ENCODE measurements around the gene ZRANB1.

ZRANB1 gene

DNA sequence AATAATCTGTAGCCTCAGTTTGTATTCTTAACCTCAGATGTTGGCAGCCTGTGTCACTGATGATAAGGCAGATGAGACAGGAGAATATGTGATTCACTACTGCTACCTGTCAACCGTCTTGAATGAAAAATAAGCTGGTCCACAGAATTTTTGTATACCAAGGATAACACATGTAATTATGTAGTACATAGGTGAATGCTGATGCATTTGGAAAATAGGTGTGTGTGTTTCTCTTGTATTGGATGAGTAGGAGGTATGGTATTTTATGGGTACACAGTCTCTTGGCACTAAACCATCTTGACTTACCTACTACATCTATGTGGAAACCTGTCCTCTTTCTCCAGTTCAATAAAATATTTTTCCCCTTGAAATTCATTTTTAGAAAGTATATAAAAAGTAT is 20.7 kb upstream of the ZRANB1 start:
- DNase-seq (ENCODE audit: low read depth), result no peak

DNA sequence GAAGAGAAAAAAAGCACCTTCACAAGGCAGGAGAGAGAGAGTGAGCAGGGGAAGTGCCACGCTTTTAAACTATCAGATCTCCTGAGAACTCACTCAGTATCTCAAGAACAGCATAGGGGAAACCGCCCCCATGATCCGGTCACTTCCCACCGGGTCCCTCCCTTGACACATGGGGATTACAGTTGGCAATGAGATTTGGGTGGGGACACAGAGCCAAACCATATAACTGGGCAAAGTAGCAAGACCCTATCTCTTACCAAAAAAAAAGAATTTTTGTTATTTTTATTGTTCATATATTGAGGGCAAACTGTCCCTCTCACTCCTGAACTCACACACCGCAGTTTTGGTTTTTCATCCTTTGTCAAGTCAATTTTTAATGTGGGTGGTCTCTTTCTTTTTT is 18.2 kb upstream of the ZRANB1 start:
- no peak for DNase-seq (ENCODE audit: low read depth)

DNA sequence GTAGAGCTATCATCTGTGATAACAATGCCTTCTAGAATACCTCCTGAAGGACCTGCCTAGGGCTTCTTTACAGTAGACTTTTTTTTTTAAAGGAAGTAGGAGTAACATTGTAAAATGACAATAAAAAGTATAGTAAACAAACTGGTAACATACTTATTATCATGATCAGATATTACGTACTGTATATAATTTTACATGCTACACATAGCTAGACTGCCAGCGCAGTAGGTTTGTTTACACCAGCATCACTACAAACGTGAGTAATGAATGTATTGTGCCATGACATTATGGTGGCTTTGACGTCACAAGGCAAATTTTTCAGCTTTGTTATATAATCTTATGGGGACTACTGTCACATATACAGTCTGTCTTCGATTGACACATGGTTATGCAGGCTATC is 15.4 kb upstream of the ZRANB1 start:
- no peak for DNase-seq (ENCODE audit: low read depth)

DNA sequence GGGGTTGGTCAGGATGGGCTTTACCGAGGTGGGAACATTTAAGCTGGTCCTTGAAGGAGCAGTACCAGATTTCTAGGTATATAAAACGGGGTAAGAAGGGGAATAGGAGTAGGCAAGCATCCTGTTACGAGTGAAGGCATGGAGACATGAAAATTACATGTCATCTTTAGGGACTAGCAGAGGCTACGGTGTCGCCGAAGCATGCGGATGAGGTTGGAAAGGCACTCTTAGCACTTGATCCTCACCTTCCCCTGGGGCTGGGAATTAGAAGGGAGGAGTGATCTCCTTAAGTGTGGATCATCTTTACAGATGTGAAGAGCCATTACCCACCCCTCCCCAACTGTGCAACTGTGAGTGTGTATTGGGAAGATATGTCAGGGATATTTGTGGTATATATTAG is 13.8 kb upstream of the ZRANB1 start:
- no peak for DNase-seq (ENCODE audit: low read depth)

DNA sequence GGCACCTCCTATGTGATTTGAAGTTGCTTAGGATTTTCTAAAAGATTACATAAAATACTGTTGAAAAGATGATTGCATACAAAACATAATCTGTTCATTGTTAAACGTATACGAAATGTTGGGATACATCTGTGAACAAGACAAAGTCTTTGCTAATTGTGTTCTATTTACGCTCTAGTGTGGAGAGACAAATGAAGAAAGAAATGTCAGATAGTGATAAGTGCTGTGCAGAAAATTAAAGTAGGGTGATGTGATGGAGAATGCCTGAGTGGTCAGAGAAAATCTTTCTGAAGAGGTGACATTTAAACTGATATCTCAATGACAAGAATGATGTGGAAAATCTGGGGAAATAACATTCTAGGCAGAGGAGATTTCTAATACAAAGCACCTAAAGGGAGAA is 13.4 kb upstream of the ZRANB1 start:
- DNase-seq (ENCODE audit: low read depth), result no peak

DNA sequence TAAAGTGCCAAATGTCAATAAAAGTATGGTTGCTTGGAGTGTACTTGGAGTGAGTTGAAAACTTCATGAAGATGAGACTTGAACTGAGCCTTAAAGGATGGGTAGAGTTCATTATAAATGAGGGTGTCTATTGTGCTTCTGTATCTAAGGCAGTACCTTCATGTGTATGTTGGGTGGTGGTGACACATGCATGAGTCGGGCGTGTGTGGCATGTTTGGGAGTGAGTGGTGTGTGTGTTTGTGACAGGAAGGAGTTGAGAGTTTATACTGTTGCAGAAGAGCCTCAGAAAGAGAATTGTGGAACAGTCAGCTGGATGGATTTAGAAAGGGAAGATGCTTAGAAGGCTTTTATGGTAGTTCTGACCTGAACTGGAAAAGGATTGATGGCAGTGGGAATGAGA is 6.0 kb upstream of the ZRANB1 start:
- no peak for DNase-seq (ENCODE audit: low read depth)

DNA sequence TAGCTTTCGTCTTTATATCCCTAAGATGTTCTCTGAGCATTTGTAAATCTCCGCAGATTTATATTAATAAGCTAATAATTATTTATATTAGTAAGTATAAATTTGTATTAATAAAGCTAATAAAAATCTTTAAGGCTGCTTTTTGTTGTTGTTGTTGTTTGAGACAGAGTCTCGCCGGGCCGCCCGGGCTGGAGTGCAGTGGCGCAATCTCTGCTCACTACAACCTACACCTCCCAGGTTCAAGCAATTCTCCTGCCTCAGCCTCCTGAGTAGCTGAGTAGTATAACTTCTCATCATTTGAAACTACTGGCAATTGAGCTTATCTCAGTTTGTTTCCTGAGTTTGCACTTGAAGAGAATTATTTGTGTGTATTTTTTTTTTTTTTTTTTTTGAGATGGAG is 5.1 kb upstream of the ZRANB1 start:
- DNase-seq (ENCODE audit: low read depth), result no peak

DNA sequence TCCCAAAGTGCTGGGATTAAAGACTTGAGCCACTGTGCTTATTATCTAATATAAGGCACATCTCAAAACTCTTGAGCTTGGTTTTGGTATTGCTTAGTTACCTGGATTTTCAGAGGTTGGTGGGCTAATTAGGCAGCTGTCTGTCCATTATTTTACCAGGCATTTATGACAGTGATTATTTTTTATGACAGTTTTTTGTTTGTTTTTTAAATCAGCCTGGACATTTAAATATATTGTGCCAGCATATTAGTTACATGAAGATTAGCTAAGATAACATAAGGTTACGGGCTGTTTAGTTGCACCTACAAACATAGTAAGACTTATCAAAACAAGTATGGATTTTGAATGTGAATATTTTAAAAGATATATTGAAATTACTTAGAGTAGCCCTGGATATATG is 2.6 kb upstream of the ZRANB1 start:
- DNase-seq (ENCODE audit: low read depth), result no peak

DNA sequence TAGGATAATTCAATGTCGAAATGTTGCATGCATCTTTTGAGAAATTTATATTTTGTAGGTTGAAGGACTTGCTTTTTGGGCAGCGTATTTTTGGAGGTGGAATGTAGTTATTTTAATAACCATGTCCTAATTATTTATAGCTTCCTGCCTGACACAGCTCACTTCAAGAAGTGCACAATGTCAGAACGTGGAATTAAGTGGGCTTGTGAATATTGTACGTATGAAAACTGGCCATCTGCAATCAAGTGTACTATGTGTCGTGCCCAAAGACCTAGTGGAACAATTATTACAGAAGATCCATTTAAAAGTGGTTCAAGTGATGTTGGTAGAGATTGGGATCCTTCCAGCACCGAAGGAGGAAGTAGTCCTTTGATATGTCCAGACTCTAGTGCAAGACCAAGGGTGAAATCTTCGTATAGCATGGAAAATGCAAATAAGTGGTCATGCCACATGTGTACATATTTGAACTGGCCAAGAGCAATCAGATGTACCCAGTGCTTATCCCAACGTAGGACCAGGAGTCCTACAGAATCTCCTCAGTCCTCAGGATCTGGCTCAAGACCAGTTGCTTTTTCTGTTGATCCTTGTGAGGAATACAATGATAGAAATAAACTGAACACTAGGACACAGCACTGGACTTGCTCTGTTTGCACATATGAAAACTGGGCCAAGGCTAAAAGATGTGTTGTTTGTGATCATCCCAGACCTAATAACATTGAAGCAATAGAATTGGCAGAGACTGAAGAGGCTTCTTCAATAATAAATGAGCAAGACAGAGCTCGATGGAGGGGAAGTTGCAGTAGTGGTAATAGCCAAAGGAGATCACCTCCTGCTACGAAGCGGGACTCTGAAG is 620 bp downstream of the ZRANB1 start:
- no peak for DNase-seq (ENCODE audit: low read depth)

DNA sequence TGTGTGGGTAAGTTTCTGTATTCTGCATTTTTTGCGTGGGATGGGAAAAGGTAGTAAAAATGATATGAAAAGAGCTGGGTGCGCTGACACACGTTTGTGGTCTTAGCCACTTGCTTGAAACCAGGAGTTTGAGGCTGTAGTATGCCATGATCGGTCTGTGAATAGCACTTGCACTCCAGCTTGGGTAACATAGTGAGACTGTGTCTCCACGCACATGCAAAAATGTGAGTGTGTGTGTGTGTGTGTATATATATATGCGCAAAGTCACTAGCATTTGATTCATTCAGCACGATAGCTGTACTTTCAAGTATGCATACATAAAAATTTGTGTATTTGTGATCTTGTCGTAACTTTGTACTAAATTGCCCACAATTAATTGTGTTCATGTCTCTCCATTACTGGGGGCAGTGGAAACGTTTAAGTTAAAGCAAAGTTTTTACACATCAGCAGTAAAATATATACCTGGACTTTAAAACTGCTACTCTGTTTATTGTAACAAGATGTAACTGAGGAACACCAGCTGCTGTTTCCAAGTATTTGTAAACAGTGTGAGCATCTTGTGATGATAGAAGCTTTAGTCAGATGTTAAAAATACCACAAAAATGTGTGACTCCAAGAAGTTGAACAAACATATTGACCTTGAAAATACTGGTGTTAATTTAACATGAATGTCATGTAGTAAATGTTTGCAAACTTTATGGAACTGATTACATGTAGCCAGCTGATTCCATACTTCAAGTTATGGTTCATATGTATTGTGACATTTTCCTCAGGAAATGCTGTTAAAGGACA is 1.6 kb downstream of the ZRANB1 start:
- peak; percentile 69 for DNase-seq (ENCODE audit: low read depth)

DNA sequence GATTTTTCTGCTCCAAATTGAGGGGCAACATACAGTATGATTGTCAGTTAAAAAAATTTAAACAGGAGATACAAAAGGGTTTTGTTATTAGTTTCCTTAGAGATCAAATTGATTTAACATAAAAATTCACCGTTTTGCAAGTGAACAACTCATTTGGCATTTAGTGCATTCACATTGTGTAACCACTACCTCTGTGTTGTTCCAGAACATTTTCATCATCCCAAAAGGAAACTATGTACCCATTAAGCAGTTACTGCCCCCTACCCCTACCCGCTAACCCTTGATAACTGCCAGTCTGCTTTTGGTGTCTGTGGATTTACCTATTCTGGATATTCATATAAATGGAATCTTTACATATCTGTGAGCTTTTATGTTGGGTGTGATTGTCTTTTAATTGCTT is 3.1 kb downstream of the ZRANB1 start:
- no peak for DNase-seq (ENCODE audit: low read depth)

DNA sequence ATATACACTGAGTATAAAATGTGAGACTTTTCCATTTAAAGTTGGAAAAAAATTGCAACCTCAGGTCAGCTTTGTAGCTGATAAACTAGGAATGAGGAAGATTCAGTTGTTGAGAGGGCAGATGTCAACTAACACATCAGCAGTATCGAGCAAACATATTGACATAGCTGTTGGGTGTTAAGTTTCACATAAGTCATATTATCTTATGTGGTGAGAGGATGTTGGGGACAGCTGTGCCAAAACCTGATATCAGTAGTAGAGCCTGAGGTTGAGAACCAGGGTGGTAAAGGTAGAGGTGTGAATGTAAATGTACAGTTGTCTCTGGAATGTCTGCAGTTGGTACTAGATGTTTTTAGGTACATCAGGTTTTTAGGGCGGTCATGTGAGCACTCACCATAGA is 5.0 kb downstream of the ZRANB1 start:
- DNase-seq (ENCODE audit: low read depth), result no peak

DNA sequence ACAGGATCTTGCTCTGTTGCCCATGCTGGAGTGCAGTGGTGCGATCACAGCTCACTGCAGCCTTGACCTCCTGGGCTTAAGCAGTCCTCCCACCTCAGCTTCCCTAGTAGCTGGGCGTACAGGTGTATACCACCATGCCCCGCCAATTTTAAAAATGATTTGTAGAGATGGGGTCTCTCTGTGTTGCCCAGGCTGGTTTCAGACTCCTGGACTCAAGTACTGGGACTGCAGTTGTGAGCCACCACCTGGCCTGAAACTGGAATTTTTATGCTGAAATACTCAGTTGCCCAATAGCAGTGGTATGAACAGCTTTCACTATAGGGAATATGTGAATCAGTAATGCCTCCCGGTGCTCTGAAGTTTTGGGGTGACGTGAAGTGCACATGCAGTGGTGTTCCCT is 7.6 kb downstream of the ZRANB1 start:
- no peak for DNase-seq (ENCODE audit: low read depth)

DNA sequence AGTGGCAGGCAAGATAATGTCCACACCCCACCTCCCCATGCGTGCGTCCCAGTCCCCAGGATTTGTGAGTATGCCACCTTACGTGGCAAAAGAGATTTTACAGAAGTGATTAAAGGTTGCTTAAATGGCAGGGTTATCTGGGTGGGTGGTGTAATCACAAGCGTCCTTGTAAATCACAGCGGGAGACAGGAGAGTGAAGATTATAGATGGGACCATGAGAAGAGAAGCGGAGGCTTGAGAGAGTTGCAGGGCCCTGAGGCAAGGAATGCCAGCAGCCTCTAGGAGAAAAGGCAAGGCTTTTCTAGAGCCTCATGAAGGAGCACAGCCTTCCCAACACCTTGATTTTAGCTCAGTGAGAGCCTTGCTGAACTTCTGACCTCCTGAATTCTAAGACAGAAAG is 10.2 kb downstream of the ZRANB1 start:
- DNase-seq (ENCODE audit: low read depth), result no peak

DNA sequence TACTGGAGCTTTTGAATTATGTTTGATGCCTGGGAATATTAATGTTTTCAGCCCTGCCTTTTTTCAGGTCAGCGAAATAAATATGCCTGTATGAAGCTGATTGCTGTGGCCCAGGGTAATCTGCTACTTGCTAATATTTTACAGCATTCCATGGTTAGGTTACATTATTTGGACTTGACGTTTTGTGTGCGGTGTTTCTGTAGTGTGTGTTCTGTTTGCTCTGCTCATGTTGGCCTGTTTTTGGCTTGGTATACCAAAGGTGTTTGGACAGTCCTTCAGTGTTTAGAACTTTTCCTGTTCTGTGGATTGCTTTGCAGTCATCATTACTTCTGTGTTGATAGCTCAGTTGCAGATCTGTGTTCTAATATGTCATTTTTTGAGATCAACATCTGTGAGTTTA is 11.5 kb downstream of the ZRANB1 start:
- DNase-seq (ENCODE audit: low read depth), result no peak

DNA sequence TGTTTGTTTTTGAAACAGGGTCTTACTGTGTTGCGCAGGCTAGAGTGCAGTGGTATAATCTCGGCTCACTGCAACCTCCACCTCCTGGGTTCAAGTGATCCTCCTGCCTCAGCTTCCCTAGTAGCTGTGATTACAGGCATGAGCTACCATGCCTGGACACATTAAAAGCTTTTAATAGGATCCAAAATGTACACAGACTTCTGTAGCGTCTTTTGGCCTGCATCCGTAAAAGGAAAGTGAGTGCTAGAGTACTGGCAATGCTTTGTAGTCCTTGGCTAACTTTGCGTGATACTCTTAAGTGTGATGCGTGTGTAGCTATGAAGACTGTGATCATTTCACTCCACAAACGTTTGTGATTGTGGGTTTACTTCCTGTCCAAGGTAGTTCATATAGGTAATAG is 13.3 kb downstream of the ZRANB1 start:
- DNase-seq (ENCODE audit: low read depth), result no peak

DNA sequence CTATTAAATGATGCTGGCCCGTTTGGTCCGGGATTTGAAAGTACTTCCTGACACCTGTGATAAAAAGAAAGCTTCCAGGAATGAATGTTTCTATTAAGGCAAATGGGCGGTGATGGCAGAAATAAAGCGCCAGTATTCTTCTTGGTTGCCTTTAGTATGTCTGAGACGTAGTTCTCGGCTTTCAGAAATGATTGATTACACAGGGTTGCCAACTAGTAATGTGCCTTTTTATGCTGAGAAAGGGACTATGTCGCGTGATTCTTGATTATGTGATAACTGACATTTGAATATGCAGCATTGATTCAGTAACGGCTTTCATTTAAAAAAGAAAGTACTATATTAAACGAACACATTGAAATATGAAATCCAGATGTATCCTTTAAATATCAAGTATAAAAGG is 13.9 kb downstream of the ZRANB1 start:
- DNase-seq (ENCODE audit: low read depth), result no peak

DNA sequence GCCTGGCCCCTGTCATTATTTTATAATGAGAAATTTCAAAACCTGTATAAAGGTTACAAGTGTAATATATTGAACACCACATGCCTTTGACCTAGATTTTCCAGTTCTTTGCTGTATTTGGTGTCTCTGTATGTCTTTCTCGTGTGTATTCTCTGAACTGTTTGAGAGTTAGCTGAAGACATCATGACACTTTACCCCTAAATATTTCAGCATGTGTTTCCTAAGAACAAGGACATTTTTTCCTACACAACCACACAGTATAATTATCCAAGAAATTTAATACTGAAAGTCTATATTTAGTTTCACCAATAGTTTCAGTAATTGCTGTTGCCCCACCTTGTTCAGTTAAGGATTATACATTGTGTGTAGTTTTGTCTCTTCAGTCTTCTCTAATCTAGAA is 14.8 kb downstream of the ZRANB1 start:
- no peak for DNase-seq (ENCODE audit: low read depth)

DNA sequence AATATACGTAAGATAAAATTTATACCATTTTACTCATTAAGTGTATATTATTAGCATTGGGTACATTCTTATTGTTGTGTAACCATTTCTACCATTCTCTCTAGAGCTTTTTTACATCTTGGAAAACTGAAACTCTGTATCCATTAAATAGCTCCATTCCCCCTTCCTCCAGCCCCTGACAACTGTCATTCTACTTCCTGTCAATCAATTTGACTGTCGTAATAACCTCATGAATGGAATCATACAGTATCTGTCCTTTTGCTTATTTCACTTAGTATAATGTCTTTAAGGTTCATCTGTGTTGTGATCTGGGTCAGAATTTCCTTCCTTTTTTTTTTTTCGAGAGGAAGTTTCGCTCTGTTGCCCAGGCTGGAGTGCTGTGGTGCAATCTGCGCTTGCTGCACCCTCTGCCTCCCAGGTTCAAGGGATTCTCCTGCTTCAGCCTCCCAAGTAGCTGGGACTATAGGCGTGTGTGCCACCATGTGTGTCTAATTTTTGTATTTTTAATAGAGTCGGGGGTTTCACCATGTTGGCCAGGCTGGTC is 15.6 kb downstream of the ZRANB1 start:
- no peak for DNase-seq (ENCODE audit: low read depth)

DNA sequence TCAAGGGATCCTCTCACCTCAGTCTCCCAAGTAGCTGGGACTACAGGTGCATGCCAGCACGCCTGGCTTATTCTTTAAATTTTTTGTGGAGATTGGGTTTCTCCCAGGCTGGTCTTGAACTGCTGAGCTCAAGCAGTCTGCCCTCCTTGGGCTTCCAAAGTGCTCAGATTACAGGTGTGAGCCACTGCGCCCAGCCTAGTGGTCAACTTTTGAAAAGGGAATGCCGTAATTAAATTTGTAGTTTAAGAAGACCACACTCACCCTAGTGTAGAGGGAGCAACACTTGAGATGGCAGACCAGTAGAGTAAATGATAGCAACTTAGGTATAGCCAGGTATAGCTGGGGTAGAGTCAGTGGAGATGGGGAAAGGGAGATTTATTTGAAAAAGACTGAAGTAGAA is 17.6 kb downstream of the ZRANB1 start:
- no peak for DNase-seq (ENCODE audit: low read depth)

DNA sequence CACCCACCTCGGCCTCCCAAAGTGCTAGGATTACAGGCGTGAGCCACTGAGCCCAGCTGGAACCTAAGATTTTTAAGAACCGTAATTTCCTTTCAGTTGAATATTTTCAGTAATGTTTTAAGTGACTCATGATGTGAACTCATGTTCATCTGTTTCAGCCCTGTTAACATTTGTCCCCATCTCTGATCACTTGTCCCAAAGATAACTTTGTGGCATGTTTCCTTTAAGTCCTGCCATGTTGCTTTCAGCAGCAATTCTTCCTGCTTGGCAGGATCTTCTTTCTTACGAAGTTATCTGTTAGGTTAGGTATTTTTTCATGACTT is 19.3 kb downstream of the ZRANB1 start:
- no peak for DNase-seq (ENCODE audit: low read depth)

DNA sequence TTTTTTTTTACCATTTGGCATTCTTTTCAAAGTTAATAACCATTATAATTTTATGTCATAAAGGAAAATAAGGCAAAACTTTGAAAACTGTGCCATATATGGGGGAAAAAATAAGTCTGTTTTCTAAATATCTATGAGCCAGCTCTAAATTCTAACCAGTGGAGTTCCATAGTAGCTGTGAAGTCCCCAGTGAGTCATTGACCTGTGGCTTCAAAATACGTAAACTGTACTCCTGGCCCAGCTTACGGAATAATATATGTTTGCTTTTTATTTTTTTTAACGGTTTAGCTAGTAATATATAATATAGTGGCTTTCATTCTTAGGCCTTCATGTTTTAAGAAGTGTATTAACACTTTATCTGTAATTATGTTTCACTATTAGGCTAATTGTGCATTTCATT is 20.5 kb downstream of the ZRANB1 start:
- no peak for DNase-seq (ENCODE audit: low read depth)

DNA sequence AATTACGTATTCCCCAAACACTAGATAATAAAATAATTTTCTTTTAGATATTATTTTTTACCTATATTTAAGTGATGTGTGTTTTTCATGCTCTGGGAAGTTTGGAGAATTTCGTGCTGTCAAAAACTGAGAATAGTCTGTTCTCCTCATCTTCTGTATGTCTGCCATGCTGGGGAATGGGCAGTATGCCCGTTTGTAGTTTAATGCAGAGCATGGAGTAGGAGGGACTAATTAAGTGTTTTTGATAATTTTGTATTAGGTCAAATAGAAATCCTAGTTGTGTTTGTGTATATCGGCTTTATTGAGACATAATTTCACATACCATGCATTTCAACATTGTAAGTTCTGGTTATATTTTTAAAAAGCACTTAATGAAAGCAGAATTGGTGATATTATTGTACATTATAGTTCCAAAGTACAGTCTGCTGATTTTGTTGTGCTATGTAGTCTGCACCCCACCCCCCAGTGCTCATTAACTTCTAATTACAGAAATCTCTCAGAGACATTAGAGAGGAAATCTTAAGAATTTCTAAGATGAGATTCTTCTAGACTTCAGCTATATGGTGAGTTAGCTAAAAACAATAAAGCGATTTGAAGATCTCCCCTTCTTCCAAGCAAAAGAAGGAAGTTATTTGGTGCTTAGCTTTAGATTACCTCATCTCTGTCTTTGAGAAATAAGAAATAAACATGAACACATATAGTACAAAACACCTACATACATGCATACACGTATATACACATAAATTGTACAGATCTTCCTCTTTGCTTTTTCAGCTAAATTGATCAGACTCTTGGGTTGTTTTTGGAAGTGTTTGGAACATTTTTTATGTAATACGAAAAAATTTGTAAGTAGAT is 22.2 kb downstream of the ZRANB1 start:
- DNase-seq (ENCODE audit: low read depth), result no peak
